GM18951 (cell line): ENCODE measurements around the gene SEC23A.
"Not testable (repeated sequence)": the region's sequence is repeated elsewhere in the genome, so short reads cannot be mapped to it uniquely, and the experiment has no call there.

Experiments
- POLR2A ChIP-seq: IDR thresholded peaks from 4 replicates; pipeline ENCODE4 v1.6.1; 2011; ENCODE audit warnings: mild to moderate bottlenecking; ENCODE audit not compliant: insufficient read length, insufficient read depth; ENCODE audit errors: extremely low read depth
- in situ Hi-C: fragments of 300-500 bp; cut with MboI; formaldehyde crosslinking; loops from one replicate; pipeline ENCODE4 v1.12.0; 2022; ENCODE audit warnings: low sequenced_read_pairs, mixed read lengths, inconsistent platforms; ENCODE audit not compliant: unreplicated experiment

The SEC23A gene

GRCh38 chr14:39102969-39103957 lies at the start of gene SEC23A:
Gene SEC23A (minus strand): TSS chr14:39103235. CDS start chr14:39096118, 7,117 bp downstream.
- TF ChIP-seq POLR2A, result peak; percentile 88
- in situ Hi-C loops, result loop anchor here (25.0 kb wide), 1 partner anchor 334 kb away; the partner anchor contains the start of gene FBXO33

- in situ Hi-C loops, result no loop called here
- TF ChIP-seq POLR2A, result no peak
These were observed 42.4 kb upstream of the SEC23A start for GRCh38 chr14:39145266-39145966.

DNA sequence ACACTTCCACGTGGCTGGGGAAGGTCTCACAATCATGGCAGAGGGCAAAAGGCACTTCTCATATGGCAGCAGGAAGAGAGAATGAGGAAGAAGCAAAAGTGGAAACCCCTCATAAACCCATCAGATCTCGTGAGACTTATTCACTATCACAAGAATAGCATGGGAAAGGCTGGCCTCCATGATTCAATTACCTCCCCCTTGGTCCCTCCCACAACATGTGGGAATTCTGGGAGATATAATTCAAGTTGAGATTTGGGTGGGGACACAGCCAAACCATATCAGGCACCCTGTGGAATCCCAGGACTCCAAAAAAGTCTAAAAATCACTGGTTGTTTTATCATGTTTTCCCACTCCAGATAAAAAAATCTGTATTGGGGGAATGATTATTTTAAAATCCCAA lies 40.2 kb upstream of the SEC23A start:
- in situ Hi-C loops, result not testable (repeated sequence)

DNA sequence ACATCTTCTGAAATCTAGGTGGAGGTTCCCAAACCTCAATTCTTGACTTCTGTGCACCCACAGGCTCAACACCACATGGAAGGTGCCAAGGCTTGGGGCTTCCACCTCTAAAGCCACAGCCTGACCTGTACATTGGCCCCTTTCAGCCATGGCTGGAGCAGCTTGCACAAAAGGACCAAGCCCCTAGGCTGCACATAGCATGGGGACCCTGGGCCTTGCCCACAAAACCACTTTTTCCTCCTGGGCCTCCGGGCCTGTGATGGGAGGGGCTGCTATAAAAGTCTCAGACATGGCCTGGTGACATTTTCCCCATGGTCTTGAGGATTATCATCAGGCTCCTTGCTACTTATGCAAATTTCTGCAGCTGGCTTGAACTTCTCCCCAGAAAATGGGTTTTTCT lies 38.6 kb upstream of the SEC23A start:
- in situ Hi-C loops, result not testable (repeated sequence)

DNA sequence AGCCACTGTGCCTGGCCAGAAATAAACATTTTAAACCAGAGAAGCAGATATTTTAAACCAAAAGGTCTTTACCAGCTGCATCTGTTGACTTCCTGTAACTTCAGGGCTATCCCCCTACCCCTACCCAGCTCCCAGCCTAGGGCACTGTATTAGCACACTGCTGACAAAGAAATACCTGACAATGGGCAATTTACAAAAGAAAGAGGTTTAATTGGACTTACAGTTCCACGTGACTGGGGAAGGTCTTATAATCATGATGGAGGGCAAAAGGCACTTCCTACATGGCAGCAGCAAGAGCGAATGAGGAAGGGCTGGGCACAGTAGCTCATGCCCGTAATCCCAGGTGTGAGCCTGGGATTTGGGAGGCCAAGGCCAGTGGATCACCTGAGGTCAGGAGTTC lies 37.1 kb upstream of the SEC23A start:
- in situ Hi-C loops, result no loop called here
- no peak for TF ChIP-seq POLR2A

GRCh38 chr14:39138440-39138839 lies 35.4 kb upstream of the SEC23A start:
- no peak for TF ChIP-seq POLR2A
- in situ Hi-C loops, result no loop called here

DNA sequence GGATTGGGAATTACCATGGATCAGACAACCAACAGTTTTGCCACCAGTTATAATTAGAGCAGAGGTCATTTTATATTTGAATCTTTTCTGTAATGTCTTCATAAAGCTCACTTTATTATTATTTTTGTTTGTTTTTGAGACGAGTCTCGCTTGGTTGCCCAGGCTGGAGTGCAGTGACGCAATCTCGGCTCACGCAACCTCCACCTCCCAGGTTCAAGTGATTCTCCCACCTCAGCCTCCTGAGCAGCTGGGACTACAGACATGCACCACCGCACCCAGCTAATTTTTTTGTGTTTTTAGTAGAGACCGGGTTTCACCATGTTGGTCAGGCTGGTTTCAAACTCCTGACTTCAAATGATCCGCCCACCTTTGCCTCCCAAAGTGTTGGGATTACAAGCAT lies 34.8 kb upstream of the SEC23A start:
- in situ Hi-C loops, result not testable (repeated sequence)

- TF ChIP-seq POLR2A, result no peak
- in situ Hi-C loops, result loop anchor here (25.0 kb wide), 1 partner anchor 315 kb away; the partner anchor contains the start of gene FBXO33
These were observed 19.5 kb upstream of the SEC23A start for GRCh38 chr14:39122330-39123138.

DNA sequence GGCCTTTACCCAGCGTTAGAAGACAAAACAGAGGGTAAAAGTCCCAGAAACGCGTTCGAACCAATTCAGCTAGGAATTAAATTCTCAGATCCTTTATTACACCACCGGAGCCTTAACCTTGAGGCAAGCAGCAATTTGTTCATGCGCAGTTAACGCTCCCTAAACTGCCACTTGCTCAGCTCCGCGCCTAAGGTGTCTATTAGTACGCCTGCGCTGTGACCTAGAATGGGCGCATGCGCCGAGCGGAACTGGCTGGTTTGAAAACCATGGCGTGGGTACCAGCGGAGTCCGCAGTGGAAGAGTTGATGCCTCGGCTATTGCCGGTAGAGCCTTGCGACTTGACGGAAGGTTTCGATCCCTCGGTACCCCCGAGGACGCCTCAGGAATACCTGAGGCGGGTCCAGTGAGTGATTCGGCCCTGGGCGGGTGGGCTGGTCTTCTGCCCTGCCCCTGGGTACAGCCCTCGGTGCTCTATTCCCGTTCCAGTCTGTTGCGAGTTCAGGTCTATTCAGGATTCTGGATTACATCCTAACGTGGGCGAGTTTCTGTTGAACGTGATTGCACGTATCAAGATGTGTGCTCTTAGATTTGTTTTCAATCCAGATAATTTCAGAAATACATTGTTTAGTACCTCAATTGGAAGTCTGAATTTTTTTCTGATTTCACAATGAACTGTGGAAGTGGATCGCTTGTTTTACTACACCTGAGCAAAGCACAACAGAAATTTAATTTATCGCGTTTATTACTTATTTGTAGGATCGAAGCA lies 11.2 kb upstream of the SEC23A start, which contains the start of gene GEMIN2:
Gene GEMIN2 (plus strand): TSS at position 251 of the 766 bp plus-strand sequence. CDS start 16 bp downstream, at position 267.
- in situ Hi-C loops, result loop anchor here (25.0 kb wide), 1 partner anchor 323 kb away; the partner anchor contains the start of gene FBXO33
- TF ChIP-seq POLR2A, result peak; percentile 89

DNA sequence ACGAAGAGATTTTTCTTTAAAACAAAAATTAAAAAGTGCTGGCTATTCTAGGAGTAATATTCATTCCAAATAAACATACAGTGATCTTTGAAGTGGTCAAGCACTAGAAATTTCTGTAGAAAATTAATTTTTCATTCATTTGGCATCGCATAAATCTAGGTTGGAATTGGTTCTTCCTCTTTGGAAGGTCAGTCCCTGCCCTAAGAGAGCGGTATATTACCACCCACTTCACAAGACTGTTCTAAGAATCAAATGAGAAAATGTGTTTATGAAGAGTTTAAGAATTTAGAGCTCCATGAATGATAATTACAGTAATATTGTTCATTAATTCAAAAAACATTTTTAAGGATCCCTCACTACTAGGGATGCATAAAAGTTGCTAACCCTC lies 10.6 kb upstream of the SEC23A start:
- no peak for TF ChIP-seq POLR2A

GRCh38 chr14:39109893-39110715 lies 7.1 kb upstream of the SEC23A start:
- in situ Hi-C loops, result loop anchor here (25.0 kb wide), 1 partner anchor 327 kb away; the partner anchor contains the start of gene FBXO33
- TF ChIP-seq POLR2A, result no peak

More for the DNA sequence above, 10.6 kb upstream of the SEC23A start:
- in situ Hi-C loops, result loop anchor here (25.0 kb wide), 1 partner anchor 324 kb away; the partner anchor contains the start of gene FBXO33
